Stomach (tissue), 4 donors: ENCODE data around the gene SHISAL2A.

ENCODE experiments used
- POLR2A ChIP-seq, 4 donors: fragments of 450-650 bp; IDR thresholded peaks; one replicate each; pipeline ENCODE4 v1.6.1; 2016; ENCODE audit warnings: antibody characterized with exemption in 4 of 4, control low read depth in 2 of 4, mild to moderate bottlenecking in 1 of 4, moderate library complexity in 1 of 4
- TF ChIP-seq, protein P1 (sequence below), 7 experiments: fragments of 450-650 bp in 4 of 7; fragments of 200-600 bp in 3 of 7; sonication (generic) in 3 of 7; IDR thresholded peaks; one replicate each; pipeline ENCODE4 v1.5.1; 2016 to 2019; ENCODE audit warnings: antibody characterized with exemption in 7 of 7, control low read depth in 2 of 7, mild to moderate bottlenecking in 1 of 7

DNA sequence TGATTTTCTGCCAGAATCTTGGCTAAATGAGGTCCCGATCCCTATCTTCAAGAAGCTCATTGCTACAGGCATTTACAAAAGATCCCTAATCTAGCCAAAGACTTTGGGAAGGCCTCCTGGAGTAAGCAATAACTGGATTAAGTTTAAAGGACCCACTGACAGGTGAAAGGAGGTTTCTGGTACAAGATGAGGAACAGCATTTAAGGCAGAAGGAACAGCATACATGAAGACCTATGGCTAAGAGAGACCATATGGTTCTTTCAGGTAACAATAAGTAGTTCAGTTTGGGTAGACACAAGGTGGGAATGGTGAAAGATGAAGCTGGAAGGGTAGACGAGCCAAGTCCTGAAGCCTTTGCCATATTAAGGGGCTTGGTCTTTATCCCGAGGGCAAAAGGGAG, 27.8 kb downstream of the SHISAL2A start:
- TF ChIP-seq, protein P1, sequence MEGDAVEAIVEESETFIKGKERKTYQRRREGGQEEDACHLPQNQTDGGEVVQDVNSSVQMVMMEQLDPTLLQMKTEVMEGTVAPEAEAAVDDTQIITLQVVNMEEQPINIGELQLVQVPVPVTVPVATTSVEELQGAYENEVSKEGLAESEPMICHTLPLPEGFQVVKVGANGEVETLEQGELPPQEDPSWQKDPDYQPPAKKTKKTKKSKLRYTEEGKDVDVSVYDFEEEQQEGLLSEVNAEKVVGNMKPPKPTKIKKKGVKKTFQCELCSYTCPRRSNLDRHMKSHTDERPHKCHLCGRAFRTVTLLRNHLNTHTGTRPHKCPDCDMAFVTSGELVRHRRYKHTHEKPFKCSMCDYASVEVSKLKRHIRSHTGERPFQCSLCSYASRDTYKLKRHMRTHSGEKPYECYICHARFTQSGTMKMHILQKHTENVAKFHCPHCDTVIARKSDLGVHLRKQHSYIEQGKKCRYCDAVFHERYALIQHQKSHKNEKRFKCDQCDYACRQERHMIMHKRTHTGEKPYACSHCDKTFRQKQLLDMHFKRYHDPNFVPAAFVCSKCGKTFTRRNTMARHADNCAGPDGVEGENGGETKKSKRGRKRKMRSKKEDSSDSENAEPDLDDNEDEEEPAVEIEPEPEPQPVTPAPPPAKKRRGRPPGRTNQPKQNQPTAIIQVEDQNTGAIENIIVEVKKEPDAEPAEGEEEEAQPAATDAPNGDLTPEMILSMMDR (IDR thresholded peaks at IDR 0.05), result no peak
- no peak for TF ChIP-seq POLR2A (IDR thresholded peaks at IDR 0.05)
